GM12873 (cell line): Measurements from ENCODE around the gene ROR1.

Source experiments
- CTCF ChIP-seq: IDR thresholded peaks from 2 replicates; pipeline ENCODE4 v1.5.1; 2012; ENCODE audit warnings: low read depth, mild to moderate bottlenecking, moderate library complexity, low read length, control low read depth; ENCODE audit not compliant: insufficient read depth; ENCODE audit errors: missing control alignments

ROR1 gene

GRCh38 chr1:64117492-64117891 lies 343.7 kb downstream of the ROR1 start:
- no peak for TF ChIP-seq CTCF

GRCh38 chr1:64121766-64122385 lies 348.1 kb downstream of the ROR1 start:
- TF ChIP-seq CTCF, result no peak

GRCh38 chr1:64122588-64122987 lies 348.8 kb downstream of the ROR1 start:
- TF ChIP-seq CTCF, result no peak

GRCh38 chr1:64124704-64125440 lies 351.1 kb downstream of the ROR1 start:
- no peak for TF ChIP-seq CTCF

- no peak for TF ChIP-seq CTCF
Measured at GRCh38 chr1:64126581-64126980, 352.8 kb downstream of the ROR1 start.

- no peak for TF ChIP-seq CTCF
Measured at GRCh38 chr1:64127297-64127696, 353.5 kb downstream of the ROR1 start.

GRCh38 chr1:64129701-64130100 lies 355.9 kb downstream of the ROR1 start:
- no peak for TF ChIP-seq CTCF
